ENCODE results near the gene CTSE. TPM values are rescaled to one million over a fixed set of nuclear protein-coding genes. Genes with fewer than 3 reads are reported as not detected.

CTSE gene
- total RNA-seq (2022; extraction: Qiagen RNA extraction; ENCODE audit: low read depth) = not detected in 5 replicates

GRCh38 chr1:206023695-206024094 lies at the start of gene CTSE:
Gene CTSE, minus strand, starts transcription at chr1:206023895. Its CDS starts 104 bp downstream, at chr1:206023791.

DNA sequence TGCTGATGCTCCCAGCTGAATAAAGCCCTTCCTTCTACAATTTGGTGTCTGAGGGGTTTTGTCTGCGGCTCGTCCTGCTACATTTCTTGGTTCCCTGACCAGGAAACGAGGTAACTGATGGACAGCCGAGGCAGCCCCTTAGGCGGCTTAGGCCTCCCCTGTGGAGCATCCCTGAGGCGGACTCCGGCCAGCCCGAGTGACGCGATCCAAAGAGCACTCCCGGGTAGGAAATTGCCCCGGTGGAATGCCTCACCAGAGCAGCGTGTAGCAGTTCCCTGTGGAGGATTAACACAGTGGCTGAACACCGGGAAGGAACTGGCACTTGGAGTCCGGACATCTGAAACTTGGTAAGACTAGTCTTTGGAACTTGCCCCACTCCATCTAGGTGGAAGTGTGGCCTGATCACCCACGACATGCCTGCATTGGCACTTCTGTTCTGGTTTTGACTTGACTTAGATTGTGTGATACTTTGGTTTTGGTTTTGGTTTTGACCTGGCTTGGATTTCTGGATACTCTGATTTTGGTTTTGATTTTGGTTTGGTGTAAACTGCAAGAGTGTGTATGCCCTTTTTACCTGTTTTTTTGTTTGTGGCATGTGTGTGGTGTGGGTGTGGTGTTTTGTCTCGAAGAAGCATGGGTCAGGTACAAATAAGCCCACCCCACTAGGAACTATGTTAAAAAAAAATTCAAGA lies 29.4 kb upstream of the CTSE start, which contains the start of gene RHEX:
Gene RHEX, plus strand, starts transcription at position 255 of the 692 bp plus-strand sequence. CDS start 44,656 bp downstream, outside the sequence.

DNA sequence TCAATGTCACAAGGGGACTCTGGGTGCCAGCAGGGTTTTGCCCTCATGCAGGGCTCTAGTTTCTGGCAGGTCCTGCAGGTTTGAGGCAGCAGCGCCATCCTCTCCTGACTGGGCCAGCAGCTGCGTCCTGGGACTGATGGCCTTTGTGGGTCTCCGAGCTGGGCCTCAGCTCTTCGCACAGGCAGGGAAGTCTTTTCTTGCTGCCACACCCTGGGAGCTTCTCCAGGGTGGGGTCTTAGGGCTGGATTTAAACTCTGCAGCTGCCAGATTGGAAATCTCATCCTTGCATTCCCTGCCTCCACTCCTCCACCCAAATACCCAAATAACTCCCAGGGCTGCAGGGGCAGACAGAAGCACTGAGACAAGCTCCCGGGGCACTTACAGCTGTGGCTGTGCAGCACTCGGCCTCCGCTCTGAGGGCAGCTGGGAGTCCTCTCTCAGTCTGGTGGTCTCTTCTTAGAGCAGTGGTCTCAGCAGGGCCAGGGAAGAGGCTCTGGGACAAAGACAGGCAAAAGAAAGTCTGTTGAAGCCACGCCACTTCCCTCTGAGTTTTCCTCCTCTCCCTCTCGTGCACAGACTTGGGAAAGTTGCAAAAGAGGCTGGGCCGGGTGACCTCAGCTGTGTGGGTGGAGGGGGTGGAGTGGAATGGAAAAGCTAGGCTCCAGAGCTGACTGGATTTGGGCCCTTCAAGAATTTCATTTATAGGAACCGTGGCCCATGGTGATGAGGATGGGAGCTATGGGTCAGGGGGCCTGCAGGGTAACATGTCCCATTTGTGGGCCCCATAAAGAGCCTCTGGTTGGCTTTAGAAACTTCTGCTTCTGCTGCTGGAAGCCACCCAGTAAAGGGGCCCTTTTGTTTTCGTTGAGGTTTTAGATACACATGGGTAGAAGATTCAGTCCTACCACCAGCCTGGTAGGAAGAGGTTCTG lies 20.6 kb downstream of the CTSE start, which contains the start of gene RAB7B:
Gene RAB7B, minus strand, starts transcription at position 525 of the 931 bp plus-strand sequence. CDS start 9,260 bp downstream, outside the sequence.

Other genes starting within 250 kb of the CTSE start
- gene RAB29, start 248.4 kb downstream of the CTSE start, total RNA-seq (2022; extraction: Qiagen RNA extraction; ENCODE audit: low read depth) = 12.2 to 14.4 TPM (median 13.3 TPM) in 5 replicates
- gene SLC41A1, start 210.7 kb downstream of the CTSE start, total RNA-seq (2022; extraction: Qiagen RNA extraction; ENCODE audit: low read depth) = 22.7 to 30.9 TPM (median 24.2 TPM) in 5 replicates
- not detected in 5 replicates for gene PM20D1, start 173.8 kb downstream of the CTSE start, total RNA-seq (2022; extraction: Qiagen RNA extraction; ENCODE audit: low read depth)
- 0.06 to 0.09 TPM (median 0.06 TPM) in 4 of 5 replicates, not detected in the other for gene SLC26A9, start 80.4 kb downstream of the CTSE start, total RNA-seq (2022; extraction: Qiagen RNA extraction; ENCODE audit: low read depth)
- gene RAB7B, start 20.5 kb downstream of the CTSE start, total RNA-seq (2022; extraction: Qiagen RNA extraction; ENCODE audit: low read depth) = 1.2 to 2.3 TPM (median 1.5 TPM) in 5 replicates
- not detected in 5 replicates for gene RHEX, start 29.3 kb upstream of the CTSE start, total RNA-seq (2022; extraction: Qiagen RNA extraction; ENCODE audit: low read depth)
- not detected in 5 replicates for gene AVPR1B, start 93.5 kb upstream of the CTSE start, total RNA-seq (2022; extraction: Qiagen RNA extraction; ENCODE audit: low read depth)
- gene FAM72A, start 178.9 kb upstream of the CTSE start, total RNA-seq (2022; extraction: Qiagen RNA extraction; ENCODE audit: low read depth) = 10.3 to 12.3 TPM (median 12.1 TPM) in 5 replicates
- 20.1 to 27.3 TPM (median 23.3 TPM) in 5 replicates for gene SRGAP2, start 179.6 kb upstream of the CTSE start, total RNA-seq (2022; extraction: Qiagen RNA extraction; ENCODE audit: low read depth)

Data from A549 treated with CpdA at 1 μM for 4 hours (cell line).